Neuron (in vitro differentiated cells): ENCODE measurements around the gene ZBED2.

Experiments used
- H2AFZ ChIP-seq: one replicate; pipeline ENCODE4 v1.6.1; 2013; ENCODE audit warnings: low read depth, mild to moderate bottlenecking, inconsistent platforms, low read length, moderate library complexity
- H3K27me3 ChIP-seq: one replicate; pipeline ENCODE4 v1.6.1; 2013; ENCODE audit warnings: low read length; ENCODE audit not compliant: insufficient read depth
- H3K36me3 ChIP-seq: one replicate; pipeline ENCODE4 v1.6.1; 2013; ENCODE audit warnings: low read length; ENCODE audit not compliant: insufficient read depth
- H3K4me1 ChIP-seq: one replicate; pipeline ENCODE4 v1.6.1; 2013; ENCODE audit warnings: low read length; ENCODE audit not compliant: insufficient read depth
- H3K4me3 ChIP-seq: 2 replicates; pipeline ENCODE4 v1.5.1; 2013; ENCODE audit warnings: mild to moderate bottlenecking, low read length, moderate library complexity
- H3K9me3 ChIP-seq: one replicate; pipeline ENCODE4 v1.6.1; 2013; ENCODE audit warnings: low read length

The ZBED2 gene

GRCh38 chr3:111548092-111548491 is 47.1 kb downstream of the ZBED2 start:
- no peaks in the 10 kb centered on the region for H3K9me3 ChIP-seq
- no peaks in the 10 kb centered on the region for H3K36me3 ChIP-seq
- H3K4me1 ChIP-seq: no peaks in the 10 kb centered on the region
- H3K27me3 ChIP-seq: no peaks in the 10 kb centered on the region
- H3K4me3 ChIP-seq: no peak overlapping the region
- no peak overlapping the region for H2AFZ ChIP-seq

- H3K9me3 ChIP-seq: no peaks in the 10 kb centered on the region
- H3K36me3 ChIP-seq: no peaks in the 10 kb centered on the region
- no peaks in the 10 kb centered on the region for H3K4me1 ChIP-seq
- no peak overlapping the region for H2AFZ ChIP-seq
- no peak overlapping the region for H3K4me3 ChIP-seq
- H3K27me3 ChIP-seq: no peaks in the 10 kb centered on the region
These were observed 47.5 kb downstream of the ZBED2 start for GRCh38 chr3:111547631-111548030.

GRCh38 chr3:111545349-111545748 is 49.8 kb downstream of the ZBED2 start:
- Histone ChIP-seq H3K27me3 (no peaks in the 10 kb centered on the region), H3K4me3 (no peak overlapping the region), H3K4me1 (no peaks in the 10 kb centered on the region), H2AFZ (no peak overlapping the region), H3K9me3 (no peaks in the 10 kb centered on the region), H3K36me3 (no peaks in the 10 kb centered on the region)
